ENCODE data around the gene GIMAP1. TPM values are rescaled to one million over a fixed set of nuclear protein-coding genes. Genes with fewer than 3 reads are reported as not detected.
"Not testable (repeated sequence)": the region's sequence is repeated elsewhere in the genome, so short reads cannot be mapped to it uniquely, and the experiment has no call there.

Gene GIMAP1
- total RNA-seq = 13.0 and 24.5 TPM in 2 replicates

DNA sequence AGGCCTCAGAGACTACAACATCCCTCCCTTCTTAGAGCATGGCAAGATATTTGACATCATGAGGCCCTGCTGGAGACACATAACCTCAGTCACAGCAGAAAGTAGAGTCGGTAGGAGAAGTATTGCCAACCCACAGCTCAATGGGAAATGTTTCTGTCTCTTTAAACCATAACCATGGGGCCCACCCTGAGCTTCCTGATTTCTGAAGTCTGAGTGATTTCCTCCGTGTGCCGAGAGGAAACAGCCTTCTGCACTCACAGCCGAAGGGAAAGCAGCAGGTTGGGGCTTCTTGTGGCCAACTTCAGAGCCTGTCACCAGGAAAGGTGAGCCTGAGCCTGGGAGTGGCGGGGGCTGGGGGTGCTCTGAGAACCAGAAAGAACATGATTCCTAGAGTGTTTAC, at the start of gene GIMAP1:
Gene GIMAP1 (plus strand): TSS at position 246 of the 400 bp plus-strand sequence. CDS start 2,435 bp downstream, outside the sequence.
- peak; percentile 38 to 89 for DNase-seq (ENCODE audit: low read depth in 2 of 2)

DNA sequence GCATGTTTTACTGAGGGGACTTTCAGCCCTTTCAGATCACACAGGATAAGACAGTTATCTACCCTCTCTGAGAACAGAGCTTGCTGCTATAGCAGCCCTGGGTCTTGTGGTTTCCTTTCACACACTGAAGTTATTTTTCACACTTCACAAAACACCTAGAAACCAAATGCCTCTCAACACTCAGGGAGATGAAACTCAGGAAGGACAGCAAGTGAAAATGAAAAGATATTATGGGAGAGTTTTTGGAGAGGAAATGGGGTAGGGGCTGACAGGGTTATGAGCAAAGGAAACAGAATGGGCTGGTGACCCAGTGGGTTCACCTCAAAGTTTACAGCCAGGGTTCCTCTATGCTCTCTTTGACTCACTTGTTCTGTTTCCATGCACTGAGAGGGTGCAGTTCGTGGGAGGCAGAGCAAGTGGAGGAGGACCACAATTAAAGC, 47.9 kb upstream of the GIMAP1 start:
- no peak for DNase-seq (ENCODE audit: low read depth in 2 of 2)

DNA sequence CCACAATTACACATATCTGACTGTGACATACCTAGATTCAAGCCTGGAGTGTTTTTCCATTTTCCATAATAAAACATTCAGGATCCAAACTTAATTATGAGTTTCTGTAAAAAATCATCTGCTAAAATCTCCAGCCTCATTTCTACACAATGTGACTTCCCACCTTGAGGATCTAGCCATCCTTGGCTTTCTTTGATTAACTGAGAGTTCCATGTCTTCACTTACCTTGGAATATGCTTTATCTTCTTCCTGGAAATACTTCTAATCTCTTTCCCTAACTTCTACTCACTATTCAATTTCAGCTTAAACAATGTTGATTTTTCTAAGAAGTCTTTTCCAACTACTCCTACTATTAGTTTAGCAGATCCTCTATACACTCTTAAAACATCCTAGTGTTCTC, 47.4 kb upstream of the GIMAP1 start:
- DNase-seq (ENCODE audit: low read depth in 2 of 2) = no peak

DNA sequence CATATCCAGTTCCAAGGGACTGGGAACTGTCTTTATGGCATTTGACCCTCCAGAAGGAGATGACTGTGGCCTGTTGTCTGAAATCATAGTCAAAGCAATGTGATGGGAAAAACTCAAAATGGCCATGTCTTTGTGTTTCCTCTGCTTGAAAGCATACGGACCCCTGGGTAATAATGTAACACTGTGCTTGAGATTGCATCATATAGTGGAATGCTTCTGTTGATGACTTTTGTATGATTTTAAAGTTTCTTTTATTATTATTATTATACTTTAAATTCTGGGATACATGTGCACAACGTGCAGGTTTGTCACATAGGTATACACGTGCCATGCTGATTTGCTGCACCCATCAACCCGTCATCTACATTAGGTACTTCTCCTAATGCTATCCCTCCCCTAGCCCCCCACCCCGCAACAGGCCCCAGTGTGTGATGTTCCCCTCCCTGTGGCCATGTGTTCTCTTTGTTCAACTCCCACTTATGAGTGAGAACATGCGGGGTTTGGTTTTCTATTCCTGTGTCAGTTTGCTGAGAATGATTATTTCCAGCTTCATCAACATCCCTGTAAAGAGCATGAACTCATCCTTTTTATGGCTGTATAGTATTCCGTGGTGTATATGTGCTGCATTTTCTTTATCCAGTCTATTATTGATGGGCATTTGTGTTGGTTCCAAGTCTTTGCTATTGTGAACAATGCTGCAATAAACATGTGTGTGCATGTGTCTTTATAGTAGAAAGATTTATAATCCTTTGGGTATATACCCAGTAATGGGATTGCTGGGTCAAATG, 44.4 kb upstream of the GIMAP1 start:
- DNase-seq (ENCODE audit: low read depth in 2 of 2) = not testable (repeated sequence)

DNA sequence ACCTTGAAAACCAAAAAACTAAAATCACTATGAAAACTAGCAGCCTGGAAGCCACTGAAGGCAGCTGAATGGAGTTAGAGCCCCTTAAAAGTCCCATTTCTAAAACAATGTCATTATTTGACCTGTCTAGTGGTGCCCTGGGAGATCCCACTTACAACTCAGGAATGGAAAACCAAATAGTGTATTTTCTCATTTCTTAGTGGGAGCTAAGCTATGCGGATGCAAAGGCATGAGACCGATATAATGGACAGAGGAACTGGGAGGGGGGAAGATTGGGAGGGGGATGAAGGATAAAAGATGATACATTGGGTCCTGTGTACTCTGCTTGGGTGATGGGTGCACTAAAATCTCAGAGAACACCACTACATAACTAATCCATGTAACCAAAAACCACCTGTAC, 40.7 kb upstream of the GIMAP1 start:
- DNase-seq (ENCODE audit: low read depth in 2 of 2) = peak in 1 of 2 donors; percentile 22

DNA sequence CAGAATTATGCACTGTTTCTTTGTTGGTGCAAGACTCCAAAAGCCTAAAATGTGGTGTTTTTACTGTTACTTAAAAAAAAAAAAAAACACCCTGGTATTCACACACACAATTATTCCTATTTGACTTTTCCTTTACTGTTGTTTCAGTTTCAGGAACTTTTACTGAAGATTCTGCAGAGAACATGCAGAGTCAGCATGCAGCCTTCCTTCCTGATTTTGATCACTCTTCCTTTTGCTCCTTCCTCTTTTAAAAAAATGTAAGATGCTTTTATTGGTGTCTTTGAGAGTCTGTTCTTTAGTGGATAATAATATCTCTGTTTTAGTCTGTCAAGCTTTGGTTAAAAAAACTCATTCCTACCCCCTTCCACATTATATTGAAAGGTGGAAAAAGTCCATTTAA, 40.1 kb upstream of the GIMAP1 start:
- DNase-seq (ENCODE audit: low read depth in 2 of 2) = peak in 1 of 2 donors; percentile 36

DNA sequence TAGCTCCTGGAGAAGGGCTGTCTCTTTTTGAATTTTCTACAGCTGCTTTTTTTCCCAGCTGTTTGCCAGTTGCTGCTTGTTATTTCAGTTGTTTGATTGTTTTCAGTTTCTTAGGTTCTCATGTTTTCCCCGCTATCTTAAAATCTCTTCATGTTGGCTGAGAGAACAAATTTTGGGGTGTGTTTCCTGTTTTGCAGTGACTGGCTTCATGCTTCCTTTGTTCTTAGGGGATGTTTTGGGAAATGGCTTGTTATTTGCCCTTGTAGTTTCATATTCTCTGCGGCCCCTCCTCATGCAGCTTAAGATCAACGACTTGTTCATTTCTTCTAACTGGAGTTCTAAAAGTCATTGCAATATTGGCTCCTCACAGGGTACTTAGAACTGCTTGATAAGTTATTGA, 39.6 kb upstream of the GIMAP1 start:
- peak in 1 of 2 donors; percentile 84 for DNase-seq (ENCODE audit: low read depth in 2 of 2)

DNA sequence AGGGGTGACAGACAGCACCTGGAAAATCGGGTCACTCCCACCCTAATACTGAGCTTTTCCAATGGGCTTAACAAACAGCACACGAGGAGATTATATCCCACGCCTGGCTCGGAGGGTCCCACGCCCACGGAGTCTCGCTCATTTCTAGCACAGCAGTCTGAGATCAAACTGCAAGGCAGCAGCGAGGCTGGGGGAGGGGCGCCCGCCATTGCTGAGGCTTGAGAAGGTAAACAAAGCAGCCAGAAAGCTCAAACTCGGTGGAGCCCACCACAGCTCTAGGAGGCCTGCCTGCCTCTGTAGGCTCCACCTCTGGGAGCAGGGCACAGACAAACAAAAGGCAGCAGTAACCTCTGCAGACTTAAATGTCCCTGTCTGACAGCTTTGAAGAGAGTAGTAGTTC, 37.8 kb upstream of the GIMAP1 start:
- not testable (repeated sequence) for DNase-seq (ENCODE audit: low read depth in 2 of 2)

DNA sequence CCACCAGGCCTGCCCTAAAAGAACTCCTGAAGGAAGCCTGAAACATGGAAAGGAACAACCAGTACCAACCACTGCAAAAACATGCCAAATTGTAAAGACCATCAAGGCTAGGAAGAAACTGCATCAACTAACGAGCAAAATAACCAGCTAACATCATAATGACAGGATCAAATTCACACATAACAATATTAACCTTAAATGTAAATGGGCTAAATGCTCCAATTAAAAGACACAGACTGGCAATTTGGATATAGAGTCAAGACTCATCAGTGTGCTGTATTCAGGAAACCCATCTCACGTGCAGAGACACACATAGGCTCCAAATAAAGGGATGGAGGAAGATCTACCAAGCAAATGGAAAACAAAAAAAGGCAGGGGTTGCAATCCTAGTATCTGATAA, 36.0 kb upstream of the GIMAP1 start:
- not testable (repeated sequence) for DNase-seq (ENCODE audit: low read depth in 2 of 2)

DNA sequence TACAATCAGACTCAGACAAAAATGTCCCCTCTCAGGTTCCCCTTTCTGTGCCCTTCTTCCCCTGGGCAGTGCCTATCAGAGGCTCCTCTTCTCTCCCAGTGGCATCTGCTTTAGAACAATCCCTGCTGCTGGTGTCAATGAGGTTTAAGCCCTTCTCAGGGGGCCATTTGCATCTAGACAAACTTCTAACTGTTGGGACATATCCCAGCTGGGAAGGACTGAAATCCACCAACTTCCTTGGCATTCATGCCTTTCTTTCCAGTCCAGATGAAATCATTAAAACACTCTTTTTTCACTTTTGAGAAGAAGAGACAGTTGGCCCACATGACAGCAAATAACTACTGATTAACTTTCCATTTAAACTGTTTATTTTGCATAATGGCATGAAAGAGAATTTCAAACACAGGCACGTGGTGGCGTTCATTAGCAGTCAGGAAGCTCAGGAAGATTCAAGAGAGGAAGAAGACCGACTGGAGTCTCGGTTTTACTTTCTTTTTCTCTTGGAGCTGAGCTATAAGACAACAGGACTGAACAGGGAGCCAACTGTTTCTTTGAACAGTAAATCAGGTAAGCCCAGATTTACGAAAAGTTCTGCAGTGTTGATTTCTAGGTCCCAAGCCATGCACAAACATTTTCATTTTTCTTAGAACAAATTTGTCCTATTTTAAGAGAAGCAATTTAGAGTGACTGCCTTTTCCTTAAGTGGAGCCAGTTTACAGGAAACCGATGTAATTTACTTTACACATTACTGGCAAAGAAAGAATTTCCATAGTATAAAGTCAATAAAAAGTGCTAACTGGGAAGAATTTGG, 31.0 kb upstream of the GIMAP1 start, which contains the start of gene GIMAP2:
Gene GIMAP2 (plus strand): TSS at position 488 of the 811 bp plus-strand sequence. CDS start 1,354 bp downstream, outside the sequence.
- DNase-seq (ENCODE audit: low read depth in 2 of 2) = peak in 1 of 2 donors; percentile 70

DNA sequence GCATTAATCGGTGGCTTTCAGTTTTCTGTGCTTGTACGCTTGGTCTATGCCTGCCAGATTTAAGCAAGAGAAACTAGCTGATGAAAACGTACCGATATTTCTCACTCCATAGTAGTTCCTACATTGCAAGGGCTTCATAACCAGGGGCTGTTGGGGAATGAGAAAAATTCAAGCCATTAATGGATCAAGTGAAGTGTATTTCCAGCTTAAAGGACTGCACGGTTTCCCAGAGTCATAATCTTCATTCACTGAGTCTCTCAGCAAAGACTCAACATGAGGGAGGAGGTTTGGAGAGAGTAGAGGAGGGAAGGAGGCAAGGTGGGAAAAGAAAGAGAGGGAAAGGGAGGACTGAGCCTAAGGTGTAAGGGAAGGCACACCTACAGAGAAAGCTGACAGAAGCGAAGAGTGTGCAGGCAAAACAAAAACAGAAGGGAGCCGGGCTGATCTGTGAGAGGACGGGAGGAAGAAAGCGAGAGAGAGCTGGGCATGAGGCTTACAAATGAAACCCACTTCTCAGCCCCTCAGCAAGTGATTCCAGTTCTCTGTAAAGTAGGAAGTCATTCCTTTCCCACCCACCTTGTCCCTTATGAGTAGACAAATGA, 30.3 kb upstream of the GIMAP1 start:
- peak in 1 of 2 donors; percentile 27 for DNase-seq (ENCODE audit: low read depth in 2 of 2)

DNA sequence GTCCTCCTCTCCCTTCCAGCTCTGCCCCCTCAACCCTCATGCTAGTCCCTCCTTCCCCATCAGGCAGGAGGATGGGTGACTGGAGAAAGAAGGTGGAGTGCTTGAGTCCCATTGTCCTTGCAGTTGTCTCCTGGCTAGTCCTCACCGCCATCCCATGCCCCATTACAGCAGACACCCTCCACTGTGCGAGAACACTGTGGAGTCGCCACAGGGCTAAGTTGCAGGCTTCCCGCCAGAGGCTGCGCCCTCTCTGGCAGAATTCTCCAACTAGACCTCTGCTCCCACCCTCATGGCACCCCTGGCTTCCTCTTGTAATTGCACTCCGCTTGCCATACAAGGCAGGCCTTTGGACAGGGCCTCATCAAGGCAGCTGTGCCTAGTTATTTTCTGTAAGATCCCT, 27.8 kb upstream of the GIMAP1 start:
- no peak for DNase-seq (ENCODE audit: low read depth in 2 of 2)

DNA sequence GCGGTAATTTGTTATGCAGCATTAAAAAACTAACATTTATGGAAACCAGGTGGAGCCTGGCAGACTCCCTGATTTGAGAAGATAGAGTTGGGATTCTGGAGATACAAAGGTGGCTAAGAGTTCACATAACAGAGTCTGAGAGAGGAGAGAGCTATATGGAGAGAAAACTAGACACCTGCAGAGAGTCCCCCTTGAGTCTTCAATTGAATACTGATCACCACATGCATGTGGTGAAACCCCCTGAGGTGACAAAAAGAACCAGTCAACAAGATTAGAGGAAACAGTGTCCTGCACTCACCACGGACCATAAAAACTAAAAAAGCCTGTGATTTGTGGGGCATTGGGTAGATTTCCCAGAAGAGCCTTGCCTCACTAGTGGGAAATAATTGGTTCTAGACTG, 20.8 kb upstream of the GIMAP1 start:
- no peak for DNase-seq (ENCODE audit: low read depth in 2 of 2)

DNA sequence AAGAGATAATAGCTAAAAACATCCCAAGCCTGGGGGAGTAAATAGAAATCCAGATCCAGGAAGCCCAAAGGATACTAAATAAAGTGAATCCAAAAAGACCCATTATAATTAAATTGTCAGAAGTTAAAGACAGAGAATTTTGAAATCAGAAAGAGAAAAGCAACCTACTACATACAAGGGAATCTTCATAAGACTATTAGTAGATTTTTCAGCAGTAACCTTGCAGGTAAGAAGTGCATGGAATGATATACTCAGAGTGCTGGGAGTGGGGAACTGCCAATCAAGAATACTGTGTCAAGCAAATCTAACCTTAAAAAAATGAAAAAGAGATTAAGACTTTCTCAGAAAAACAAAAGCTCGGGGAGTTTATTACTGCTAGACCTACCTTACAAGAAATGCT, 13.2 kb upstream of the GIMAP1 start:
- DNase-seq (ENCODE audit: low read depth in 2 of 2) = no peak

DNA sequence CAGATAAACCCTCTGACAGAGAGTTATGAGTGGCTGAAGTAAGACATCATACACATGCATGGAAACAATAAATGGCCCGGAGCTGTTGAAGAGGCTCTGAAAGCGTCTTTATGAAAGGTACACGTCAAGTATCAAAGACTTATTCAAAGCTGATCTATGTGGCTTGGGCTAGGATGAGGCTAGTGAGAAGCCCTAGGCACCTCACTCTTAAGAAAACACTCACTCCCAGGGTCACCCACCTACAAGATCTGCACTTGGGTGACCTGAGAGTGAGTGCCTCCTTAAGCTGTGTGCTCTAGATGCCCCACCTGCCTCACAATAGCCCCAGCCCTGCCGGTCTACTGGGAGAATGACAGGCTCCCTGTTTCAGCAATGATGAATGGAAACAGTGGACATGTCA, 1.1 kb upstream of the GIMAP1 start:
- no peak for DNase-seq (ENCODE audit: low read depth in 2 of 2)

DNA sequence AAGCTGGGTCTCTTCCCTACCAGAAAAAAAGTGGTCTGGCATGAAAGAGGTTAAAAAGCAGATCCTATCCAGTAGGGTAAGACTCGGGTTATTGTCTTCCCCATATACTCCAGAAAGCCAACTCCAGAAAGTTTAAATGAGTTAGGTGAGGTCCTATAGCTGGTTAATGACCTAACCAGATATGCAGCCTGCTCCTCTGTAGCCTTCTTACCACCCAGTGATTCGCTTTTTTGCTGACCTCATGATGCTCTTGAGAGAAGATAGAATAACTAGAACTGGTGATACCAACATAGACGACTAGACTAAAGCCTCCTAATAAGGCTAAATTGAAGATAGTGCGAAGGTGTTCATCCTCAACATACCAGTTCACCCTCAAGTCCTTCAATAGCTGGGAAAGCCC, 675 bp upstream of the GIMAP1 start:
- DNase-seq (ENCODE audit: low read depth in 2 of 2) = no peak

DNA sequence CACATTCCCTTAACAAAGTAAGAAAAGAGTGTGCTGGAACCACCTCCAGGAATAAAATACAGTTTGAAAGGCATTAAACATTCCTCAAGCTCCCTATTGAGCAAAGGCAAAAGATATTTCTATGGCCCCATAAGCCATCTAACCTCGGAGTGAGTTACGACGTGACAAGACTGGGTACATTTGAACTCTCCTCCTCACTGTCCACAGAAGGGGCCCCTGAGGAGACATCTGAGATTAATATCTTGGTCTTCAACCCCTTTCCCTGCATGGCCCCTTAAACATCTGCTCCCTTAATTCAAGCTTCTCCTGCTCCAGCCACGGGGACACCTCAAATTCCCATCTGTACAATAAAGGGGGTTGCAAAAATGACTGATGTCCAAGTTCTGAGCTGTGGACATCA, 526 bp downstream of the GIMAP1 start:
- no peak for DNase-seq (ENCODE audit: low read depth in 2 of 2)

DNA sequence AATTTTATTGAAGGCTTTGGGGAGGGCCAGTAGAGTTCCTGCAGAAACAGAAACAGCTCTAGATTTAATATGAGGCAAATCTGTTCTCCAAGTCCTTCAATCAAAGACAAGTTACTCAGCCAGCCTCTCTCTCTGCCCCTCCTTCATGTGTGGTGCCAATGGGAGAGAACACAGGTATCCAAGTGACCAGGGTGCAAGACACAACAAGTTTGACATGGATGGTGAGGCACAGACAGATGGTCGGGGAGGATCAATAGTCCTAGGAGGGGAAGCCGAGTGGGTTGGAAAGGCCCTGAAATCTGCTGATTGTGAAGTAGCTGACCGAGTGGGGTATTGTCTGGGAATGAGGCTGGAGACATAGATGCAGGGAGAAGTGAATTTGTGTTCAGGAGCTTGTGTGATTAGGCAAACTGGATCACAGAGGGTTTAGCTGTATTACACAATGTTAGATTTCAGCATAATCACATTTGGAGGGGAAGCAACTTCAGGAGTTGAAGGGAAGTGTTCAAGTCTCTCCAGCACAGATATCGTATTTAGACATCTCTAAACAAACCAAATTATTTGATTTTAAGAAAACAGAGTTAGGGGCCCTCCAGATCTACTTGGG, 1.5 kb downstream of the GIMAP1 start:
- no peak for DNase-seq (ENCODE audit: low read depth in 2 of 2)

DNA sequence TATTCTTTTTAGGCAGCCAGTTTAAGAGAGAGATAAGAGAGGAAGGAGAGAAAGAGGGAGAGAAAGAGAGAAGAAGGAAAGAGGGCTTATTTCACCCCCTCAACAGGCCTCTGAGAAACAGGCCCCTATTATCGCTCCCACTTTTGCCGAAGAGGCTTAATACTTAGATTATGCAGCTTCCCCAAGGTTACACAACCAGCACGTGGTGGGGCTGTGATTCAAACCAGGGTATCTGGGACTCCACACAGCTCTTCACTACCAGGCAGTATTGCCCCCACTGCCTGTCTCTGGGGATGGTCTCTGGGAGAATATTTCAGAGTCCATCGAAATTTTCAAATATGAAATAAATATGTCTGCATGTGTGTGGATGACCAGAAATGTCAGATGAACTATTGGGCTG, 3.0 kb downstream of the GIMAP1 start:
- no peak for DNase-seq (ENCODE audit: low read depth in 2 of 2)

DNA sequence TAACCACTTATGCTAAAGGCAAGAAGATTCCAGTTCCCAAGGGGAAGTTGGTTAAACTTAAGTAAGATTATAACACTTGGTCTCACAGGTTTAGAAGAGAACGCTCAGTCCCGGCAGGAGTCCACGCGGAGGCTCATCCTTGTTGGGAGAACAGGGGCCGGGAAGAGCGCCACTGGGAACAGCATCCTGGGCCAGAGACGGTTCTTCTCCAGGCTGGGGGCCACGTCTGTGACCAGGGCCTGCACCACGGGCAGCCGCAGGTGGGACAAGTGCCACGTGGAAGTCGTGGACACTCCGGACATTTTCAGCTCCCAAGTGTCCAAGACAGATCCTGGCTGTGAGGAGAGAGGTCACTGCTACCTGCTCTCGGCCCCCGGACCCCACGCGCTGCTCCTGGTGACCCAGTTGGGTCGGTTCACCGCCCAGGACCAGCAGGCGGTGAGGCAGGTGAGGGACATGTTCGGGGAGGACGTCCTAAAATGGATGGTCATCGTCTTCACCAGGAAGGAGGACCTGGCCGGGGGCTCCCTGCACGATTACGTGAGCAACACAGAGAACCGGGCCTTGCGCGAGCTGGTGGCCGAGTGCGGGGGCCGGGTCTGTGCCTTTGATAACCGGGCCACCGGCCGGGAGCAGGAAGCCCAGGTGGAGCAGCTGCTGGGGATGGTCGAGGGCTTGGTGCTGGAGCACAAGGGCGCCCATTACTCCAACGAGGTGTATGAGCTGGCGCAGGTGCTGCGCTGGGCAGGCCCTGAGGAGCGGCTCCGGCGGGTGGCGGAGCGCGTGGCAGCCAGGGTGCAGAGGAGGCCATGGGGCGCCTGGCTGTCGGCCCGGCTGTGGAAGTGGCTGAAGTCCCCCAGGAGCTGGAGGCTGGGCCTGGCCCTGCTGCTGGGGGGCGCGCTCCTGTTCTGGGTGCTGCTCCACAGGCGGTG, 3.8 kb downstream of the GIMAP1 start:
- DNase-seq (ENCODE audit: low read depth in 2 of 2) = no peak

DNA sequence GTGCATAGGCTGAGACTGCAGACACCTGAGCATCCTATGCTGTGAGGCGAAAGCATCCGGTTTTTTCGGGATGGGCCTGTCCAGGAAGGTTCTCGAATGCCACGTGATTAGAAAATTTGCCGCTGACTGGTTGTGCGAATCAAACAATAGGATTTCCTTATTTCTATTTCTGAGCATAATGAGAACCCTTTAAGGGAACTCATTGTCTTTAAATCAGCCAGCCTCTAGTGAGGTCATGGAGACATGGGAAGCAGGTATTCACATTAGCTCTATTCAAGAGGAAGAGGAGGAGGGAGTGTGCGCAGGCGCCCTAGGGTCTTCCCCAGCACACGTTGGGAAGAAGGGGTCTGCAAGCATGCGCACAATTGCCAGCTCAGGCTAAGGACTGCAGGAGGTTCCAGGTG, 5.6 kb downstream of the GIMAP1 start:
- no peak for DNase-seq (ENCODE audit: low read depth in 2 of 2)
